GM19328 (cell line): ENCODE results near the gene EIF2D.

ENCODE experiments used
- ATAC-seq: cut with Tn5 transposase; IDR thresholded peaks from one replicate; pipeline ENCODE4 v1.9.1; 2021; ENCODE audit warnings: mild to moderate bottlenecking, moderate library complexity; ENCODE audit not compliant: unreplicated experiment

EIF2D gene

DNA sequence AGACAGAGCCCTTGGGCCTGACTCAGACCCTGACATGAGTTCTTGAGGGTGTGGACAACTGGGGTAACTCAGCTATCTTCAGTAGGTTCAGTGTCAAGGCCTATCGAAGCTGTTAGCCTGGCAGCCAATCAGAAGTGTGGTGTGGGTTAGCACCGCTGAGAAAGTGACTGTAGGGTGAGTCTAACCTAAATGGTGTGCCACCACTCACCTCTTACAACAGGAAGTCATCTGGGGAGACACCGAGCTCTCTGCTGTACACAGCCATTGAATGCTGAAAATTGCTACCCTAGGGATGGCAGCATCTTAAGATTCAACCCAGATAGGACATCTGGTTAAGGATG, 60.3 kb downstream of the EIF2D start:
- ATAC-seq: no peak

DNA sequence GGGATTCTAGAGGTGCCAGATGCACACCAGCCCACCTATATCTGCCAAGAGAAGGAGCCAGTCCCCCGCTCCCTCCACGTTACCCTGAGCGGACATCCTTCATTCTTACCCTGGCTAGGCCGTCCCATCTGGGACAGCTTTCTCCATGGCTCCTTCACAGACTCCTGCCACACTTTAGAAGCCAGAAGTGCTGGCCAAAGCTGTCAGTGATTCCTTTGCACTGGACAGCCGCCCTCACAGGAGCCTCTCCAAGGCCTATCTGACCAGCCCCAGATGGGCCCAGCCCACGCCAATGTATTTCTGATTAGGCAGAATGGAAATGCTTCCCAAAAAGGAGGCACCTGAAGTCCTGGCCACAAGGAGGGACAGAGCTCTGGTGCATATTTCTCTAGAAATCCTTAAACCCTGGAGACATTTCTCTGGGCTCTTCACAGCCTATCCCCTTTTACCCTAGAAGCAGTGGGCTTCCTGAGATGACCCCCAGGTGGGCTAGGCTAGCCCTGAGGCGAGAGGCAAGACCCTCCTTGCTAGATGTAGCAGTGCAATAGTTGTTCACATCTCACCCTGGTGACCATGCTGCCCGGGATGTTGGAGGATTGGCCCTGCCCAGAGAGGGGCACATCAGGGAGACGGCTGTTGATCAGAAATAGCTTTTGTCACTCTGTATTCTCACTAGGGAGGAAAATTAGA, 60.8 kb downstream of the EIF2D start:
- ATAC-seq: no peak

DNA sequence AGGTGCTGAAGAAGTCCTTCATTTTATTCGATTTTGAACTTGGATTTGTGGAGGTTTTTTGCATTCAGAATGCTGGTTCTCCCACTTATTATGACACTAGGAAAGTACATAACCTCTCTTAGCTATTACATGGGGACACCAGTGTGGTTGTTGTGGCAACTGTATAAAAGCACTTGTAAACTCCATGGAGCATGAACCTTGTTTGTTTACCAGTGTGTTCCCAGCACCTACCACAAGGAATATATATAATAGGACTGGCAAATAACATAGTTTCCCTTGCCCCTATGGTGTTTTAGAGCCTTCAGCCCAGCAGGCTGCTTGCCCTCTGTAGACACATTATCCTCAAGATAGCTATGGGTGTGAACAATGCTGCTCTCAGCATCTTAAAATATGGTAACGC, 61.8 kb downstream of the EIF2D start:
- ATAC-seq: no peak

GRCh38 chr1:206547104-206547503, 65.2 kb downstream of the EIF2D start:
- ATAC-seq: no peak

DNA sequence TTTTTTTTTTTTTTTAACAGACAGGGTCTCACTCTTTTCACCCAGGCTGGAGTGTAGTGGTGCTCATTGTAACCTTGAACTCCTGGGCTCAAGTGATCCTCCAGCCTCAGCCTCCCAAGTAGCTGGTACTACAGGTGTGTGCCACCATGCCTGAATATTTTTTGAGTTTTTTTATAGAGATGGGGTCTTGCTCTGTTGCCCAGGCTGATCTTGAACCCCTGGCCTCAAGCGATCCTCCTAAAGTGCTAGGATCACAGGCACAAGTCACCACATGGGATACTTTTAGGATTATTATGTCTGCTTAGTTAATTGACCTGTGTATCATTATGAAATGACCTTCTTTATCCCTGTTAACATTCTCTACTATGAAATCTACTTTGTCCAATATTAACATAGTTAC, 66.9 kb downstream of the EIF2D start:
- no peak for ATAC-seq

GRCh38 chr1:206544562-206545257, 67.6 kb downstream of the EIF2D start:
- ATAC-seq: no peak
